Fibroblast of skin of left biceps (primary cell): ENCODE data around the gene CDKN3.

Source experiments
- DNase-seq, 2 experiments: peaks; one replicate each; pipeline ENCODE4 v3.0.0-alpha.2; 2013; ENCODE audit warnings: low read depth in 2 of 2

CDKN3 gene

DNA sequence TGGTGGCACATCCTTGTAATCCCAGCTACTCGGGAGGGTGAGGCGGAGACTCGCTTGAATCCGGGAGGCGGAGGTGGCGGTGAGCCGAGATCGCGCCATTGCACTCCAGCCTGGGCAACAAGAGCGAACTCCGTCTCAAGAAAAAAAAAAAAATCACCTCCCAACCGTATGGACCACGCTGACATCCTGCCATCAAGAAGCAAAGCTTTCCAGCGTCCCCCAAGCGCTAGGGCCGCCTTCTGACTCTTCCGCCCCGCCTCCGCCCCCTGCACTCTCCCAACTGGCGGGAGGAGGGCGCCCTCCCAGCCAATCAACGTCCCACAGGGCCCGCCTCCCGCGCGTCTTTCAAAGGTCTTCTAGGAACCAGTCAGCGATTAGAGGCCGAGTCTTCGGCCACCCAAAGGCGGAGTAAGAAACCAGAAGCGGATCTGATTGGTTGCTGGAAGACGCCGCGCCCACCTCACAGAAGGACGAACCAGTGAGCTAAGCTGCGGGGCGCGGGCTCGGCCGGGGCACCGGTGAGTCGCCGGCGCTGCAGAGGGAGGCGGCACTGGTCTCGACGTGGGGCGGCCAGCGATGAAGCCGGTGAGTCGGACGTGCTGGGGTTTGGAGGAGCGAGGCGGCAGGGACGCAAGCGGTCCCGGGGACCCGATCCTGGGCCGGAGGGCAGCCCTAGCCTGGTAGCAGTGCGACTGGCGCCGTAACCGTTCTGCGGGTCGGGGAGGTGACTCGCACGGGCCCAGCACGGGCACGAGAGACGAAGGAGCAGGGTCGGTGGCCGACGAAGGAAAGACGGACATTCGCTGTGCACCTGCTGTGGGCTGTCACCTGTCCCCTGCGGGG, at the start of gene CDKN3:
CDKN3 (plus strand) TSS at position 515 of the 843 bp plus-strand sequence; CDS start at position 577, 62 bp downstream.
- peak; percentile 97 for DNase-seq

- DNase-seq, result no peak
Observed at GRCh38 chr14:54347044-54347443, 49.8 kb upstream of the CDKN3 start.

DNA sequence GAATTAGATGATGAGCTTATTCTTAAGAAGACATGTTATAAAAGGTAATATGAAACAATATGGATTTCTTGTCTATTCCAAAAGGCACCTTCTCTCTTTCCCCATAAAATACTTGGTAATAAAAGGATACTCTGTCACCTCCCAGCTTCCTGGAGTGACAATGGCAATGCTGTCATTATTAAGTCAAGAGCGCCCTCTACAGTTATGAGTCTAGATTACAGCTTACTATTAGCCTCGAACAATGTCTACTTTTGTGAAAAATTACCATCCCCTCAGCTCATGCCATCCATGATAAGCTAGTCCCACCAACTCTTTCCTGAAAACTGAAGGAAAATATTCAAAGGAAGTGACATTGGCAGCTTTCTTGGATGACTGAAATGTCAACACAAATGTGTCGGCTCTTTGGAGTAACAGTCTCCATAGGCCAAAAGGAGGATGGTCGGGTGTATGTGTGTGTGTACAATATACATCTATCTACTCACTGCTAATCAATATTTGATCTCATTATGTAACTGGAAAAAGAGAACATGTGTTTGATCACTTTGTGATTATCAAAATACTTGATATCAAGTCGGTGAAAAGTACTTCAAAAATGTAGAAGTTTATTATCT, 48.7 kb upstream of the CDKN3 start:
- no peak for DNase-seq

DNA sequence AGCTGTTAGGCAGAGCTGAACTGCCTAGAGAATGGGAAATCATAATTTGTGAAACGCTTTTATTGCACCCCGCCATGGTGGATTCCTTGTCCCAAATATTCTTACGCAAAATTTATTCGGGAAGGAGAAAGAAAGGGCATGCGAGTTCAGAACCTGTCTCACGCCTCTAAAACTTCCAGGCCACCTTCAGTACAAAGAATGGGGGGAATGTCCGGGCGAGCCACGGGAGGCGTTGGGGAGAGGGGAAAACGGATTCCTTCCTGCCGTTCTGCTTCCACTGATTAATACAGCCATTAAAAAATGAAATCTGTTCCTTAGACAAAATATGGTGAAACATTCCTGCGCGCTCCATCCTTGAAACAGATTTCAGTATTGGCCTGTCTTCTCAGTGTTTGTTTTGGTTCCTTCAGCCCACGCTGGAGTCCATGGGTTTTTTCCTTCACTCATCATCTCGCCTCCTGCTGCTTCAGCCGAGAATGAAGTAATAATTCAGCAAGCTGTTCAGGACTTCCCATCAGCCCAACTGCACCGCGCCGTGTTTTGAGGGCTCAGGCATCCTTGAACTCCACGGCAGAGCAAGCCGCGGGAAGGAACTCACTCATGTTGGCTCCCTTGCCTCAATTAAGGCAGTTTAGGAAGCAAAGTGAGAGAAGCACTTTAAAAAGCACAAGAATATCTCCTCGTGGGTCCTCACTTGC, 47.7 kb upstream of the CDKN3 start:
- no peak for DNase-seq

DNA sequence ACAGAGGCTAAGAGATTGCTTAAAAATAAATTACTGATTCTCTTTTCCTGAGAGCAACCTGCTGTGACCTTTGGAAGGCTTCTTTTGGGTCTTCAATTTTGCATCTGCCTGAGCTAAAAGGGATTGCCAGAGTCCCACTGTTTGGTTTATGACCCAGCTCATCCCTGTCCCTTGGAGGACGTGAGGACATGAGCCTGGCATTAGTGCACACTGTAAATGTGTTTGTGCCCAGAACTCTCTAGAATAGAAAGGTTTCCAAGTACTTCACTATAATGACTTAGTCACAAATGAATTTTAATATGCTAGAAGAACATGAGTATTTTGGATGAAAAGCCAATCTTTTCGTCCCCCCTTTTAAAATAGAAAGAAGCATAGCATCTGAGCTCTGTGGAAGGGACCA, 47.1 kb upstream of the CDKN3 start:
- no peak for DNase-seq

DNA sequence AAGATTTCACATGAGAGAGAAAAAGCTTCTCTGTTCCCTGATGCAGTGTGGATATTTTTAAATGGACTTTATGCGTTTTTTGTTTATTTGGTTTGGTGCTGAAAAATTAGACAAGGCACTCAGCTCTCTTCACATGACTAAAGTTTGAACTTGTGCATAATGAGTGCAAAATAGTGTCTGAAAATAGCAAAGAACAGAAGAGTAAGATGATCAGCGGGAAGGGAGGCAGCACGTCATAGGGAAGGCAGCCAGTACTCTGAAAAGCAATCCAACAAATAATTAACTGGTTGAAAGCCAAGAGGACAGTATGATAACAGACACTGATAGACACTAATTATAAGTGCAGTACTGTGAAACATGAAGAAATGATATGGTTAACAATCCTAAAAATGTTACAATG, 46.6 kb upstream of the CDKN3 start:
- no peak for DNase-seq

DNA sequence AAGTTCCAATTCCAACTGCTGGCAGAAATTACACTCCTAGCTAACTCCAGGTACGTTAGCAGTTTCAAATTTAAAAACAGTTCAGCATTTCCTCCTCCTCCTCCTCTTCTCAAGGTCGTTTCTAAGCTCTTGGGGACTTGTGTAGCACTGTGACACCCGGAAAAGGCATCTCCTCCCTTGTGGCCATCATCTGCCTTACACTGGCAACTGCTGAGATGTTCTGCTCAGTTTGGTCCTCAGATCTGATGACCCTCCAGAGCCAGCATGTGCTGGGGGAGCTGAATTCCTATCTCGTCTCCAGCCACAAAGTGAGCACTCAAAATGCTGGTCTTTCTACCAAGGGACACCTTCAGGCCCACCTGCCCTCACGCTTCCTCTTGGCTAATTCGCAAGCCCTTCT, 43.5 kb upstream of the CDKN3 start:
- DNase-seq, result no peak

DNA sequence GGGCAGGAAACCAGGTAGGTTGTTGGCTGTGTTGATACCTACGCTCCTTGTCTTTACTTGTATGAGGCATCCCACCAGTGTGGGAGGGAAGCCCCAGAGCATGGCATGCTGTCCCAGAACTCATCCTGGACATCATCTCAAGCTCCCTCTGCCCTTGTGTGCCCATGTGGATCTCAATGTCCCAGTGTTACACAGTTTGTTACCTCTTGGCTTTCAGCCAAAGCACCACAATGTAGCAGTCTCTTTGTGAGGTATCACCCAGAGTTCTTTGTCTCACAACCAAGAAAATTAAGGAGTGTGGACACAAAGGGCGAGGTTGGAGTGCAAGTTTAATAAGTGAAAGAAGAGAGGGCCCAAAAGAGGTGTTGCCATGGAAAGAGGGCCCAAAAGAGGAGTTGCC, 43.1 kb upstream of the CDKN3 start:
- no peak for DNase-seq

- DNase-seq, result no peak
Observed at GRCh38 chr14:54354096-54354495, 42.7 kb upstream of the CDKN3 start.

DNA sequence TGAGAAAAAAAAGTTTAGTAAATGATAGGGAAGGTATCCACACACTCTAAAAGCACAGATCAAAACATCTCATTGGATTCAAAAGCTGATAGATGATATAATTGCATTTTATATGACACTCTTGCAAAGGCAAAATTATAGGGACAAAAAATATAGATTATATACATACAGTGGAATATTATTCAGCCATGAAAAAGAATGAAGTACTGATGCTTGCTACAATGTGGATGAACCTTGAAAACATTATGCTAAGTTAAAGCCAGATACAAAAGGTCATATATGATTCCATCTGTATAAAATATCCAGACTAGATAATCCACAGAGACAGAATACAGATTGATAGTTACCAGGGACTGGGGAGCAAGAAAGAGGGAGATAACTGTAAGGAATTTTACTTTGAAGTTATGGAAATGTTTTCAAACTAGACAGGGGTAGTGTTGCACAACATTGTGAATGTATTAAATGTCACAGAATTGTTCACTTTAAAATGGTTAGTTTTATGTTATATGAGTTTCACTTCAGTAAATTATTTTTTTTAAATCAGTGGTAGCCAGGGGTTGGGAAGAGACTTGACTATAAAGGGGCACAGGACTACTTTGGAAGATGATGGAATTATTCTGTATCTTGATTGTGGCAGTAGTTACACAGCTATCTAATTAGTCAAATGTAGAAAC, 41.7 kb upstream of the CDKN3 start:
- DNase-seq, result no peak

- no peak for DNase-seq
Observed at GRCh38 chr14:54355698-54356097, 41.1 kb upstream of the CDKN3 start.

DNA sequence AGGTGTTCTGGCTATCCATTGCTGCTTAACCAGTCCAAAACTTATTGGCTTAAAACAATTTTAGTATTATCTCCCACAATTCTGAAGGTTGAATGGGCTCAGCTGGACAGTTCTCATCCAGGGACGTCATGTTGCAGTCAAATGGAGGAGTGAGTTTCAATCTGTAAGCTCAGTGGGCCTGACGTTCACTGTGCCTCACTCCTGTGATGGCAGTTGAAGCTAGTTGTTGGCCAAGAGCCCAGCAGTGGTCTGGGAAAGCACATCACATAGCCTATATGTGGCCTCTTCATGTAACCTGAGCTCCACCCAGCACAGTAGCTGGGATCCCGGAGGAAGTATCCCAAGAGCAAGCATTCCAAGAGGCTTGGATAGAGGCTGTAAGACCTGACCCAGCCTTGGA, 40.6 kb upstream of the CDKN3 start:
- DNase-seq, result no peak

DNA sequence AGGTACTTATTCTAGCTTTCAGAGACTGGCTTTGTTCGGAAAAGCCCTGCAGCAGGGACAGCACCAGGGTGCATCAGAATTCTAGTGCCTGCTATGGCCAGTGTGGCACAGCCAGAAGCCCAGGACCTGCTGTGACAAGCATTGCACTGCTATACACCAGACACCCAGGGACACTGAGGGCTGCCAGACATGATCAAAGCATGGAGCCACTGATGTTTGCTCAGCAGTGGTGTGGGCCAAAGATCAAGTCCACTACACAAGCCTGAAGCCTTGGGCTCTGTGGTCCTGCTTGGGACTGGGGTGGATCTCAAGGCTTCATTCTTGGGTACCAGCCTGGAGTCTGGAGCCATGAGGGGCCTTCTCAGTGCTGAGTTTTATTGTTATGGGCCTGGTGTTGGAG, 36.1 kb upstream of the CDKN3 start:
- no peak for DNase-seq

DNA sequence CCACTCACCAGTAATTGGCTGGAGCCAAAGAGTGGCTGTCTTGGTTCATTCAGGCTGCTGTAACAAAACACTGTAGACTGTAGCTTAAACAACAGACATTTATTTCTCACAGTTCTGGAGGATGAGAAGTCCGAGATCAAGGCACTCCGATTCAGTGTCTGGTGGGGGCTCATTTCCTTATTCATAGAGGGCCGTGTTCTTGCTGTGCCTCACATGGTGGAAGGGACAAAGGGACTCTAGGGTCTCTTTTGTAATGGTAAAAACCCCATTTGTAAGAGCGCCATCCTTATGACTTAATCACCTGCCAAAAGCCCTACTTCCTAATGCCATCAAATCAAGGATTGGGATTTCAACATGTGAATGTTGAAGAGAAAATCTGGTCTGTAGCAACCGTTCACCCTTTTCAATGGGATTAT, 34.7 kb upstream of the CDKN3 start:
- no peak for DNase-seq

DNA sequence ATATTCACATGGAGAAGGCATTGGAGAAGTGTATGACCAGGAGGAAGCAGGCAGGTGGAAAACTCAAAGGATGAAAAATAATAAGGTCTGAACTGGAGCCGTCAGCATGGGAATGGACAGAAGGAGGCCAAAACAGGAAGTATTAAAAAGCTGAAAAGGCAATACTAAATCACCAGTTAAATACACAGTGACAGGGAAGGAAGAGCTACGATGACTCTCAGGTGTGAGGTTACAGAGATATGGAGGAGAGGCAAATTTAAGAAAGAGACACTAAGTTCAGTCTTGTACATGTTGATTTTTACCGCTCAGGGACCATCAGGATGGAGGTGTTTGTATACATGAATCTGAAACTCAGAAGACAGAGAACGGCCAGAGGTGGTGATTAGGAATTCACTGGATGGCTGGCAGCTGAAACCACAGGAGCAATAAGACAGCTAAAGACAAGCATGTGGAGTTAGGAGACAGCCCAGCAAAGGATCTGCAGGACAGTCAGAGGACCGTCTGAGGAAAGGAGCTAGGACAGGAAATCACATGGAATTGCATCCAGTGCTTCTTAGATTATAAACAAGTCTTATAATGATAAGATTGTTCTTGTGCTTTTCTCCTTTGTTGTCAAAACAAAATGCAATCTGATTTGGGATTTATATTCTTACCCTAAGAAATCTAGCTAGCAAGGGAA, 33.9 kb upstream of the CDKN3 start:
- DNase-seq, result no peak

- DNase-seq, result peak; percentile 66 to 70
Observed at GRCh38 chr14:54364555-54365415, 32.0 kb upstream of the CDKN3 start.

GRCh38 chr14:54366736-54367735, 29.8 kb upstream of the CDKN3 start:
- peak in 1 of 2 experiments; percentile 30 for DNase-seq

- no peak for DNase-seq
Observed at GRCh38 chr14:54368291-54368690, 28.5 kb upstream of the CDKN3 start.

GRCh38 chr14:54369343-54369742, 27.5 kb upstream of the CDKN3 start:
- no peak for DNase-seq
